ENCODE measurements around the gene TIMP2. TPM values are rescaled to one million over a fixed set of nuclear protein-coding genes. Genes with fewer than 3 reads are reported as not detected.
A peak's percentile ranks its signal among the peaks of the same experiment; 100 is the strongest.

TIMP2 gene
- total RNA-seq (2021): 29.0 and 30.3 TPM in 2 replicates
- long read RNA-seq, partial matches to known transcripts: 0 of 1 reads
- long read RNA-seq, other reads (novel, unspliced or antisense): 1 of 1 reads

- peak within 1 kb of the TSS; percentile 75 for H2BK15ac ChIP-seq (ENCODE audit: low read depth, low read length)
- peaks cover 3% of the 10 kb centered on the region; the same call in 1 of the 2 replicates for H3K4me1 ChIP-seq (ENCODE audit: insufficient read depth, low read length)
- H3K23ac ChIP-seq (ENCODE audit: insufficient read length, low read depth, low read length): no peak within 1 kb of the TSS
- Mint-ChIP-seq H3K4me1 (peaks cover 12 to 41% of the 10 kb centered on the region in 2 experiments), H3K27ac (no peak within 1 kb of the TSS; a peak in 1 of 7 replicates), H3K27me3 (ENCODE audit: low read depth) (peaks cover 24% of the 10 kb centered on the region), H3K9me3 (no peaks in the 10 kb centered on the region), H3K36me3 (ENCODE audit: insufficient read depth in 1 of 3, low read depth in 3 of 3) (no peaks in the 10 kb centered on the region), H3K4me3 (peak within 1 kb of the TSS; percentile 71 to 83)
- H4K8ac ChIP-seq (replicated peaks; ENCODE audit: insufficient read length, low read depth, low read length): no peak within 1 kb of the TSS
- no peaks in the 10 kb centered on the region; the same call in 1 of the 2 replicates for H3K79me2 ChIP-seq (ENCODE audit: insufficient read depth, low read length)
- peak within 1 kb of the TSS; percentile 72 for H3K14ac ChIP-seq (ENCODE audit: insufficient read depth, low read length)
- no peak within 1 kb of the TSS for H4K91ac ChIP-seq (ENCODE audit: insufficient read length, low read depth, low read length)
- no peak within 1 kb of the TSS for H3K4ac ChIP-seq (ENCODE audit: low read depth, low read length)
- no peaks in the 10 kb centered on the region for H3K9me3 ChIP-seq (ENCODE audit: control insufficient read depth, low read depth, low read length)
- no peak within 1 kb of the TSS for H2AK5ac ChIP-seq (ENCODE audit: insufficient read length, low read length)
- WGBS (ENCODE audit: extremely low coverage, insufficient read length, low lambda C conversion rate): no CpG with 5 or more reads among the region's 52 CpGs
- H3K27ac ChIP-seq (ENCODE audit: insufficient read length, low read depth, low read length): no peak within 1 kb of the TSS
- no peak within 1 kb of the TSS for H4K5ac ChIP-seq (ENCODE audit: insufficient read length, low read depth, low read length)
- TF ChIP-seq CTCF (conservative IDR thresholded peaks at IDR 0.05): peak; percentile 46
- peak within 1 kb of the TSS; percentile 71 for H3K4me2 ChIP-seq (ENCODE audit: insufficient read depth, insufficient read length, low read length)
- no peak within 1 kb of the TSS for H3T11ph ChIP-seq (ENCODE audit: low read length)
- H2BK120ac ChIP-seq (ENCODE audit: low read depth, low read length, poor library complexity, severe bottlenecking): no peak within 1 kb of the TSS
- H3K18ac ChIP-seq (ENCODE audit: insufficient read length, low read depth, low read length): peak within 1 kb of the TSS; percentile 67
- no peaks in the 10 kb centered on the region for H4K20me1 ChIP-seq (ENCODE audit: control insufficient read depth, insufficient read depth, insufficient read length)
- H2AFZ ChIP-seq (ENCODE audit: low read length): no peak within 1 kb of the TSS
- H3K79me1 ChIP-seq (ENCODE audit: insufficient read depth, low read depth, low read length, poor library complexity, severe bottlenecking): peaks cover 4% of the 10 kb centered on the region
- no peak within 1 kb of the TSS for H2BK5ac ChIP-seq (ENCODE audit: insufficient read length, low read length)
- no peak within 1 kb of the TSS for H3K56ac ChIP-seq (ENCODE audit: insufficient read length, low read depth, low read length)
- DNase-seq: peak; percentile 92
- no peak within 1 kb of the TSS for H2BK20ac ChIP-seq (ENCODE audit: low read depth, low read length, poor library complexity, severe bottlenecking)
- no peaks in the 10 kb centered on the region for H3K27me3 ChIP-seq (ENCODE audit: insufficient read depth, low read length)
- no peak within 1 kb of the TSS for H2BK12ac ChIP-seq (ENCODE audit: insufficient read length, low read depth, low read length)
- peaks cover 10% of the 10 kb centered on the region for H3K23me2 ChIP-seq (ENCODE audit: insufficient read length, low read depth, low read length, poor library complexity, severe bottlenecking)
- no peak within 1 kb of the TSS for H3K9ac ChIP-seq (ENCODE audit: extremely low read depth, insufficient read length, low read length)
Measured at GRCh38 chr17:78925234-78925633, at the start of gene TIMP2. Gene TIMP2 (minus strand): TSS chr17:78925387. CDS start chr17:78925088, 299 bp downstream.

Measured in H9 (cell line).